ENCODE measurements around the gene THAP5.

- no peak for TF ChIP-seq POLR2A (IDR thresholded peaks at IDR 0.05)
- TF ChIP-seq, protein P1, sequence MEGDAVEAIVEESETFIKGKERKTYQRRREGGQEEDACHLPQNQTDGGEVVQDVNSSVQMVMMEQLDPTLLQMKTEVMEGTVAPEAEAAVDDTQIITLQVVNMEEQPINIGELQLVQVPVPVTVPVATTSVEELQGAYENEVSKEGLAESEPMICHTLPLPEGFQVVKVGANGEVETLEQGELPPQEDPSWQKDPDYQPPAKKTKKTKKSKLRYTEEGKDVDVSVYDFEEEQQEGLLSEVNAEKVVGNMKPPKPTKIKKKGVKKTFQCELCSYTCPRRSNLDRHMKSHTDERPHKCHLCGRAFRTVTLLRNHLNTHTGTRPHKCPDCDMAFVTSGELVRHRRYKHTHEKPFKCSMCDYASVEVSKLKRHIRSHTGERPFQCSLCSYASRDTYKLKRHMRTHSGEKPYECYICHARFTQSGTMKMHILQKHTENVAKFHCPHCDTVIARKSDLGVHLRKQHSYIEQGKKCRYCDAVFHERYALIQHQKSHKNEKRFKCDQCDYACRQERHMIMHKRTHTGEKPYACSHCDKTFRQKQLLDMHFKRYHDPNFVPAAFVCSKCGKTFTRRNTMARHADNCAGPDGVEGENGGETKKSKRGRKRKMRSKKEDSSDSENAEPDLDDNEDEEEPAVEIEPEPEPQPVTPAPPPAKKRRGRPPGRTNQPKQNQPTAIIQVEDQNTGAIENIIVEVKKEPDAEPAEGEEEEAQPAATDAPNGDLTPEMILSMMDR (IDR thresholded peaks at IDR 0.05): no peak
These were observed 12.3 kb downstream of the THAP5 start for GRCh38 chr7:108557191-108557590.
